ENCODE results near the gene CAGE1. TPM values are rescaled to one million over a fixed set of nuclear protein-coding genes. Genes with fewer than 3 reads are reported as not detected.

The CAGE1 gene
- total RNA-seq, 4 donors from 2014 or later: not detected

DNA sequence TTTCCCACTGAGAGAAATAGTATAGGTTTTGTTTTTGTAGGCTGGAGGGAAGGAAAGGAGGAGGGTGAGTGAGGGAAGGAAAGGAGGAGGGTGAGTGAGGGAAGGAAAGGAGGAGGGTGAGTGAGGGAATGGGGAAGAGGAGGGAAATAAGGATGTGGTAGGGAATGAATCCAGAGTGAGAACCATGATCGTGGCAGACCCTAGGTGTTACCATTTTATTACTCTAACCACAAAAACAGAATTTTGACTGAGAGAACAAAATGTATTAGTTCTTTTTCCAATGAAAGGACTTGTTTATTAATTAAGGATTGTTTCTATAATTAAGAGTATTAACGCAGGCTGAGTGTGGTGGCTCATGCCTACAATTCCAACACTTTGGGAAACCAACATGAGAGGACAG, 92.9 kb downstream of the CAGE1 start:
- Histone ChIP-seq H3K4me3 (no peak overlapping the region), H3K36me3 (peaks cover 2 to 92% (median 29%) of the 10 kb centered on the region in 3 donors), H3K9me3 (no peaks in the 10 kb centered on the region), H3K27me3 (no peaks in the 10 kb centered on the region), H3K27ac (no peak overlapping the region), H3K4me1 (no peaks in the 10 kb centered on the region)
- no peak for DNase-seq (ENCODE audit: low spot score in 2 of 2)
- WGBS, 2 donors: 86 to 90% methylated on average over 2 of the region's 2 CpGs
- TF ChIP-seq POLR2A (IDR thresholded peaks at IDR 0.05) (no peak), EP300 (IDR thresholded peaks at IDR 0.05) (no peak)
- TF ChIP-seq, protein P1, sequence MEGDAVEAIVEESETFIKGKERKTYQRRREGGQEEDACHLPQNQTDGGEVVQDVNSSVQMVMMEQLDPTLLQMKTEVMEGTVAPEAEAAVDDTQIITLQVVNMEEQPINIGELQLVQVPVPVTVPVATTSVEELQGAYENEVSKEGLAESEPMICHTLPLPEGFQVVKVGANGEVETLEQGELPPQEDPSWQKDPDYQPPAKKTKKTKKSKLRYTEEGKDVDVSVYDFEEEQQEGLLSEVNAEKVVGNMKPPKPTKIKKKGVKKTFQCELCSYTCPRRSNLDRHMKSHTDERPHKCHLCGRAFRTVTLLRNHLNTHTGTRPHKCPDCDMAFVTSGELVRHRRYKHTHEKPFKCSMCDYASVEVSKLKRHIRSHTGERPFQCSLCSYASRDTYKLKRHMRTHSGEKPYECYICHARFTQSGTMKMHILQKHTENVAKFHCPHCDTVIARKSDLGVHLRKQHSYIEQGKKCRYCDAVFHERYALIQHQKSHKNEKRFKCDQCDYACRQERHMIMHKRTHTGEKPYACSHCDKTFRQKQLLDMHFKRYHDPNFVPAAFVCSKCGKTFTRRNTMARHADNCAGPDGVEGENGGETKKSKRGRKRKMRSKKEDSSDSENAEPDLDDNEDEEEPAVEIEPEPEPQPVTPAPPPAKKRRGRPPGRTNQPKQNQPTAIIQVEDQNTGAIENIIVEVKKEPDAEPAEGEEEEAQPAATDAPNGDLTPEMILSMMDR (IDR thresholded peaks at IDR 0.05): no peak

DNA sequence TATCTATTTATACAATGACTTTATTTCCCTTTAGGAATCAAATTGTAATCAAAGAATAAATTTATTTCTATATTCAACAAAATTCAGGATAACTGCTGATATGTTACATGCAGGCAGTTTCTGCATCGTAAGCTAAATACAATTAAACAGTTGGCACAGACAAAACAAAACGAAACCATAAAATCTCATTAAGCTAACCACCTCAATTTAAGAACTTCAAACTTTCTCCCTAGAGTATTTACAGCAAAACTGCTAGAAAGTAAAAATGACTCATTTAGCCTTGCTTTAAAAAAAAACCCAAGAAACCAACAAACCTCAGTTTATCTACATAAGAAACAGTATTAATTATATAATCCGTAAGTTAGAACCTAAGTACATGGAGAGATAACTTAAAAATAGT, 93.6 kb downstream of the CAGE1 start:
- Histone ChIP-seq H3K4me3 (no peak overlapping the region), H3K36me3 (peaks cover 2 to 92% (median 26%) of the 10 kb centered on the region in 3 donors), H3K4me1 (no peaks in the 10 kb centered on the region), H3K27me3 (no peaks in the 10 kb centered on the region), H3K9me3 (no peaks in the 10 kb centered on the region), H3K27ac (no peak overlapping the region)
- 77 to 92% methylated on average over 3 of the region's 3 CpGs for WGBS, 2 donors
- no peak for DNase-seq (ENCODE audit: low spot score in 2 of 2)
- TF ChIP-seq EP300 (IDR thresholded peaks at IDR 0.05): no peak
- TF ChIP-seq, protein P1 (IDR thresholded peaks at IDR 0.05): no peak
- no peak for TF ChIP-seq POLR2A (IDR thresholded peaks at IDR 0.05)

DNA sequence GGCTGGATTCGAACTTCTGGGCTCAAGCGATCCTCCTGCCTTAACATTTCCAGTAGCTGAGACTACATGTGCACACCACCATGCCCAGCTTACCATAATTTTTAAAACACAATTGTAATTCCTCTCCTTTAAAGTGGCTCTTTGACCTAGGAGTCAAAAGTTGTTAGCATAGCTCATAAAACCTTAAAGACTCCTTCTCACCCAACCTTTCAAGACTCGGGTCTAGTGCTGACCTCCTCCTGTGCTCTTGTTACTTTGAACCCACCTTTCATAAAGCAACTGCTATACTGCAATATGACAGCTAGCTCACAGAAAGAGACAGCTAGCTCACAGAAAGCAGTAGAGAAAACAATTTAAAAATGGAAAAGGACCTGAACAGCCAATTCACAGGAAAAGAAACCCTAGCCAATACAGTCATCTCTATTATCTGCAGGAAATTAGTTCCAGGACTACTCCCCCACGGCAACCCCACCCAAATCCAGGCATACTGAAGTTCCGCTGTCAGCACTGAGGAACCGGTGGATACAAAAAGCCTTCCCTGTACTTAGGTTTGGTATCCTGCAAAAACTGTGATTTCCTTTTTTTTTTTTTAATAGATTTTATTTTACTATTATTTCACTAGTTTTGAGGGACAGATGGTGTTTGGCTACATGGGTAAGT, 96.8 kb downstream of the CAGE1 start:
- TF ChIP-seq EP300 (IDR thresholded peaks at IDR 0.05) (no peak), POLR2A (IDR thresholded peaks at IDR 0.05) (no peak)
- TF ChIP-seq, protein P1 (IDR thresholded peaks at IDR 0.05): no peak
- Histone ChIP-seq H3K36me3 (peaks cover 2 to 88% (median 15%) of the 10 kb centered on the region in 3 donors), H3K4me1 (no peaks in the 10 kb centered on the region), H3K4me3 (no peak overlapping the region), H3K27me3 (no peaks in the 10 kb centered on the region), H3K9me3 (no peaks in the 10 kb centered on the region), H3K27ac (no peak overlapping the region)
- DNase-seq (ENCODE audit: low spot score in 2 of 2): no peak
- WGBS, 2 donors: 71% methylated on average over 6 of the region's 6 CpGs

DNA sequence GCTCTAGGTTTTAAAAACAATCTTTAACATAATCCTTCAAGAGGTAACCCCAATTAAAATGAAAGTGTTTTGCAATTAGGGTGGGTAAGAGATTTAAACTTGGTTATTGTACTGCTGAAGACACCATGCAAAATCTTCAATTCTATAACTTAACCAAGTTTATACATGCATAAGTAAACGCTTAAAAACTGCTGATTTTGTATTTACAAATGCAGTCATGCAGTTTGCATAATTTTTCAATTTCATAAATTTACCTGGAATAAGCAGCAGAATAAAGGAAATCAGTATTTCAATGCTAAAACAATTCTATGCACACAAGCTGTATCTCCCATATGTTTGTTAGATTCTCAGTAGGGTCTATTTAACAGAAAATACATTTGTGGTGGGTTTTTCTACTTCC, 99.5 kb downstream of the CAGE1 start:
- Histone ChIP-seq H3K27ac (no peak overlapping the region), H3K27me3 (no peaks in the 10 kb centered on the region), H3K36me3 (peaks cover 0 to 87% (median 12%) of the 10 kb centered on the region in 3 donors), H3K4me1 (no peaks in the 10 kb centered on the region), H3K4me3 (no peak overlapping the region), H3K9me3 (no peaks in the 10 kb centered on the region)
- 86 to 92% methylated on average over 1 of the region's 1 CpG for WGBS, 2 donors
- DNase-seq (ENCODE audit: low spot score in 2 of 2): no peak
- no peak for TF ChIP-seq EP300 (IDR thresholded peaks at IDR 0.05)

DNA sequence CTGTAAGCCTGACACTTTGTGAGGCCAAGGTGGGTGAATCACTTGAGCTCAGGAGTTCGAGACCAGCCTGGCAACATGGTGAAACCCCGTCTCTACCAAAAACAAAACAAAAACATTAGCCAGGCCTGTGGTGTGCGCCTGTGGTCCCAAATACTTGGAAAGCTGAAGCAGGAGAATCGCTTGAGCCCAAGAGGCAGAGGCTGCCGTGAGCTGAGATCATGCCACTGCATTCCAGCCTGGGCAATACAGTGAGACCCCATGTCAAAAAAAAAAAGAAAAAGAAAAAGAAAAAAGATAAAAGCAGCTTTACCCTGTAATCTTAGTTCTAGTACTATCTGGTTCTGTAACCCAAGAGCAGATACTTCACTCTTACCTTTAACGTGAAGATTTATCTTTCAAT, 104.1 kb downstream of the CAGE1 start:
- no peak overlapping the region for H3K4me3 ChIP-seq
- no peak for DNase-seq (ENCODE audit: low spot score in 2 of 2)
- H3K36me3 ChIP-seq: peaks cover 0 to 58% (median 7%) of the 10 kb centered on the region in 3 donors
- H3K4me1 ChIP-seq: peaks cover 0 to 6% (median 0%) of the 10 kb centered on the region in 4 donors
- H3K27me3 ChIP-seq: no peaks in the 10 kb centered on the region
- no peak overlapping the region for H3K27ac ChIP-seq
- WGBS, 2 donors: 94 to 95% methylated on average over 6 of the region's 6 CpGs
- no peaks in the 10 kb centered on the region for H3K9me3 ChIP-seq
- TF ChIP-seq POLR2A (IDR thresholded peaks at IDR 0.05): no peak

DNA sequence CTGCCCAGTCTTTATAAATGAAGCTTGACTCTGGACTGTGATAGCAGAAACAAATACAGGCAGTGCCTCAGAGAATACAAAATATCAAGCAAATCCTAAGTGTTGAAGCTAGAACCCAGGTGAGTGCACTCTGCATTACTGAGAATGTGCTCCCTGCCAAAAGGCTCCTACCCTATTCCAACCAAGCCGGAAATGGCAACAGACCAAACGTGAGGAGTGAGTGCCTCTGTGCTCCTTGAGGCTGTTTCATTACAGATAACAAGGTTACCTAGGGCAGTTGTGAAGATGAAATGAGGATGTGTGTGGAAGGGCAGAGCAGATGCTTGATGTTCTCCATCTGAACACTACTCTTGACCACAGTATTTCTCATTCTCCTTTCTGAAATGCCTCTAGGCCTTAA, 105.9 kb downstream of the CAGE1 start:
- H3K4me3 ChIP-seq: no peak overlapping the region
- H3K27me3 ChIP-seq: no peaks in the 10 kb centered on the region
- no peak overlapping the region for H3K27ac ChIP-seq
- 87 to 88% methylated on average over 2 of the region's 2 CpGs for WGBS, 2 donors
- H3K9me3 ChIP-seq: no peaks in the 10 kb centered on the region
- TF ChIP-seq, protein P1 (IDR thresholded peaks at IDR 0.05): no peak
- TF ChIP-seq EP300 (IDR thresholded peaks at IDR 0.05) (no peak), POLR2A (IDR thresholded peaks at IDR 0.05) (no peak)
- peaks cover 0 to 6% (median 1%) of the 10 kb centered on the region in 4 donors for H3K4me1 ChIP-seq
- no peak for DNase-seq (ENCODE audit: low spot score in 2 of 2)
- H3K36me3 ChIP-seq: peaks cover 0 to 42% (median 0%) of the 10 kb centered on the region in 3 donors

All from tibial nerve (tissue), 4 donors.